GM13976 (cell line): ENCODE results near the gene TMEM109.

Experiments used
- DNase-seq: peaks from one replicate; pipeline ENCODE4 v3.0.0; 2012; ENCODE audit warnings: low spot score
- in situ Hi-C: fragments of 300-500 bp; cut with MboI; formaldehyde crosslinking; loops from one replicate; pipeline ENCODE4 v1.12.0; 2022; ENCODE audit warnings: low sequenced_read_pairs, mixed read lengths, inconsistent platforms; ENCODE audit not compliant: unreplicated experiment
- TF ChIP-seq, protein P1 (sequence below): IDR thresholded peaks from 2 replicates; pipeline ENCODE4 v1.5.1; 2012; ENCODE audit warnings: borderline replicate concordance, mild to moderate bottlenecking; ENCODE audit not compliant: insufficient read depth; ENCODE audit errors: extremely low read depth, missing control alignments, control extremely low read depth

The TMEM109 gene, protein sequence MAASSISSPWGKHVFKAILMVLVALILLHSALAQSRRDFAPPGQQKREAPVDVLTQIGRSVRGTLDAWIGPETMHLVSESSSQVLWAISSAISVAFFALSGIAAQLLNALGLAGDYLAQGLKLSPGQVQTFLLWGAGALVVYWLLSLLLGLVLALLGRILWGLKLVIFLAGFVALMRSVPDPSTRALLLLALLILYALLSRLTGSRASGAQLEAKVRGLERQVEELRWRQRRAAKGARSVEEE

DNA sequence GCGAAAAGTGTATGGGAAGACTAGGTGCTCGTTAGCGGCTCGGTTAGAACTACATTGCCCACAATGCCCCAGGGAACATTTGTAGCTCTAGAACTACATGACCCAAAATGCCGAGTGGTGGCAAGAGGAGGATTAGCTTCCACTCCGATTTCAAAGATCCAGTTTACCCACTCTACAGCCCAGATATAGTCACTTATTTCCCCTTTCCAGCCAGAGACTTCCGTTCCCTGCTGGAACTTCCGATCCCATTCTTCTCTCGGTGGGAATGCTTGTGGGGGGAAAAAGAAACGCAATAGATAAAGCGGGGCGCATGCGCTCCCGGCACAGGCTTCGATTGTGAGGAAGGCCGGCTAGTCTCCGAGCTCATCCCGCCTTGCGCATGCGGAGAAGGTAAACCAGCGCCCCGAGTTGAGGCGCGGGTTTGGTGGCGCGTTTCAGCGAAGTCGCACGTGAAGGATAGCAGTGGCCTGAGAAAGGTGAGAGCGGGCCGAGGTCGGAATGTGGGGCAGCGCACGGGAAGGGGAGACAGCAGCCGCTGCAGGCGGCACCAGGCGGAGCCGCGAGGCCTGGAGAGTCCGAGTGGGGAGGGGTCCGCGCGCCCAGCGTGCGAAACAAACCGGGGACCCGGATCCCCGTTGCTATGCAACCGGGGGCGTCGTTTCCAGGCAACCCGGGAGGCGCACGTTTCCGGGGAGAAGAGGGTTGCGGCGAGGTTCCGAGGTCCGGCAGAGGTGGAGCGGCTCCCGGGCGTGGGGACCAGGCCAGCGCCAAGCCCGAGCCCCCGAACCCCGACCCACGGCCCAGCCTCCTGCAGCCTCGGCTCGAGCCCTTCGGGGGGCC lies at the start of gene TMEM109:
TSS of gene TMEM109 (plus strand) at position 366 of the 840 bp plus-strand sequence. CDS start 5,536 bp downstream, outside the sequence.
- in situ Hi-C loops: no loop called here
- DNase-seq: peak; percentile 92
- TF ChIP-seq, protein P1, sequence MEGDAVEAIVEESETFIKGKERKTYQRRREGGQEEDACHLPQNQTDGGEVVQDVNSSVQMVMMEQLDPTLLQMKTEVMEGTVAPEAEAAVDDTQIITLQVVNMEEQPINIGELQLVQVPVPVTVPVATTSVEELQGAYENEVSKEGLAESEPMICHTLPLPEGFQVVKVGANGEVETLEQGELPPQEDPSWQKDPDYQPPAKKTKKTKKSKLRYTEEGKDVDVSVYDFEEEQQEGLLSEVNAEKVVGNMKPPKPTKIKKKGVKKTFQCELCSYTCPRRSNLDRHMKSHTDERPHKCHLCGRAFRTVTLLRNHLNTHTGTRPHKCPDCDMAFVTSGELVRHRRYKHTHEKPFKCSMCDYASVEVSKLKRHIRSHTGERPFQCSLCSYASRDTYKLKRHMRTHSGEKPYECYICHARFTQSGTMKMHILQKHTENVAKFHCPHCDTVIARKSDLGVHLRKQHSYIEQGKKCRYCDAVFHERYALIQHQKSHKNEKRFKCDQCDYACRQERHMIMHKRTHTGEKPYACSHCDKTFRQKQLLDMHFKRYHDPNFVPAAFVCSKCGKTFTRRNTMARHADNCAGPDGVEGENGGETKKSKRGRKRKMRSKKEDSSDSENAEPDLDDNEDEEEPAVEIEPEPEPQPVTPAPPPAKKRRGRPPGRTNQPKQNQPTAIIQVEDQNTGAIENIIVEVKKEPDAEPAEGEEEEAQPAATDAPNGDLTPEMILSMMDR: no peak

DNA sequence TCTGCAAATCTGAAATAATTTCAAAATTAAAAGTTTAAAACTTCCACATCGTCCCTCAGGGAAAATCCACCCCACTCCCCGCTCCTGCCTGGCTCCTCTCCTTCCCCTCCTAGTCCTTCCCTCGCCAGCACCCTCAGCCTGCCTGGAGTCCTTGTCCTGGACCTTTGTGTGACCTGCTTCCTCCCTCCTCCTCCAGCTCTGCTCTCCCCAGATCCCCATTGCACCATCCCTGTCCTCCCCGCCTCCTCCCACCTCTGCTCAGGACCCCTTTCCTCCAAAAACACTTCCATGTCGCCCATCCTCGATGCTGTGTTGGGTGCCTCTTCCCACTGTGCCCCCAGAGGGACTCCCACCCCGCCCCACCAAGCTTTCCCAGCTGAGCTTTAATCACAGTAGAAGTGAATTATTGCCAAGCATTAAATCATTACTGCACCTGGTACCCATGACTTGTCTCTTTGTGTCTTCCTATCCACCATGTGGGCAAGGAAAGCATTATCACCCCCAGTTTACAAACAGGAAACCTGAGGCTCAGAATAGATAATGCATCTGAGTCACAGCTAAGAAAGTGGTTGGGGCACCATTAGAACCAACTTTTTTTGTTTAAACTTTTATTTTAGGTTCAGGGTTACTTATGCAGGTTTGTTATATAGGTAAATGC lies 49.0 kb upstream of the TMEM109 start:
- no peak for DNase-seq

DNA sequence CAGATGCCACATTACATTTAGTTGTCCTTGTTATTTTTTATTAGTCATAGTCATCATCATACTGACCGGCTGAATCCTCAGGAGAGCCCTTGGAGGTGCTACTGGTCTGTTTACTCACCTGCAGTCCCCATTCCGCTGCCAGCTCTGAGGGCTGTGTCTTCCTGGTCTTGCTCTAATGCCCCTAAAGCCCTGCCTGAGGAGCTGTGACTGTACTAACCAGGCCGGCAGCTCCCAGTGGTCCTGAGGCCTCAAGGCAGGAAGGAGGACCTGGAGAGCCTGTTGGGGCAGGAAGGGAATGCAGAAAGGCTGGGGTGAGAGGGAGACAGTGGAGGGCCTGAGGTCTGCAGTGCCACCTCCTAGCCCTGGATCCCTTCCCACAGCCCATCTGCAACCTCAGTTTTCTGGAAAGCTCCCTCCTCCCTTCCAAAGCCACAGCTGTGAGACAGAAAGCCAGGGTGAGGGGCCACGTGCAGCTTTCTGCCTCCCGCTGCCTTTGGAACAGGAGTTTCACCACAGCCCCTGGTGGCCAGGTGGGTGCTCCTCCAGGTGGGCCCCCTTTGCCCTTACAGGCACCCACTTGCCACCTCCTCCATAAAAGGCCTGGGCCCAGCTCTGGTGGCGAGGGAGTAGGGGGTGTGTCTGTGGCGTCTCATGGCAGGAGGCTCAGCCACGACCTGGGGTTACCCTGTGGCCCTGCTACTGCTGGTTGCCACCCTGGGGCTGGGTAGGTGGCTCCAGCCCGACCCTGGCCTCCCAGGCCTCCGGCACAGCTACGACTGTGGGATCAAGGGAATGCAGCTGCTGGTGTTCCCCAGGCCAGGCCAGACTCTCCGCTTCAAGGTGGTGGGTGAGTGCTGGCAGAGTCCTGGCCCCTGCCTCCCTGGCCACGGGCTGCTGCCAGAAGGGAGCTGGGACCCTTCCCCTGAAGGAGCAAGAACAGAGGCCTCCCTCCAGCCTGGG lies 46.8 kb upstream of the TMEM109 start, which contains the start of gene ZP1:
TSS of gene ZP1 (plus strand) at position 632 of the 960 bp plus-strand sequence. CDS start at position 652, 20 bp downstream.
- no peak for DNase-seq
- TF ChIP-seq, protein P1: no peak
- in situ Hi-C loops: no loop called here

More for the DNA sequence above, 49.0 kb upstream of the TMEM109 start:
- TF ChIP-seq, protein P1: no peak
- in situ Hi-C loops: no loop called here

DNA sequence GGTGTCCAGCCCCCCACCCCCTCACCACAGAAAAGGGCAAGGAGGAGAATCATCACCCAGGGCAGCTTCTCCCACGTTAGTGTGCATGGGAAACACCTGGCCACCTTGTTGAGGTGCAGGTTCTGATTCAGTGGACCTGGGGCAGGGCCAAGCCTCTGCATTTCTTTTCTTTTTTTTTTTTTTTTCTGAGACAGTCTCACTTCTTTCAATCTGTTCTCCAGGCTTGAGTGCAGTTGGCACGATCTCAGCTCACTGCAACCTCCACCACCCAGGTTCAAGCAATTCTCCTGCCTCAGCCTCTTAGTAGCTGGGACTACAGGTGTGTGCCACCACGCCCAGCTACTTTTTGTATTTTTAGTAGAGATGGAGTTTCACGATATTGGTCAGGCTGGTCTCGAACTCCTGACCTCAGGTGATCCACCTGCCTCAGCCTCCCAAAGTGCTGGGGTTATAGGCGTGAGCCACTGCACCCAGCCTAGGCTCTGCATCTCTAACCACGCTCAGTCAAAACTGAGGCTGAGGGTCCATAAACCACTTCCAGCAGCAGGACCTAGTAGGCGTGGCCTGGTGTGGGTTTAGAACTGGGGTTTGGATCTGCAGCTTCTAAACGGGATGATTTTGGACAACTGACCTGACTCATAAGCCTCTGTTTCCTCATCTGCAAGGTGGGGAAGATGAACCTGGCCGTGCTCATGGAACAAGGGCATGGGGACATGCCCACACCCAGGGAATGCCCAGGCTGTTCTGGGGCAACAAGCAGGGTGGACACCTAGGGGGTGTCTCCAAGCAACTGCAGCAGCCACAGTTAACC lies 45.9 kb upstream of the TMEM109 start:
- no peak for DNase-seq
- in situ Hi-C loops: no loop called here
- TF ChIP-seq, protein P1: no peak

DNA sequence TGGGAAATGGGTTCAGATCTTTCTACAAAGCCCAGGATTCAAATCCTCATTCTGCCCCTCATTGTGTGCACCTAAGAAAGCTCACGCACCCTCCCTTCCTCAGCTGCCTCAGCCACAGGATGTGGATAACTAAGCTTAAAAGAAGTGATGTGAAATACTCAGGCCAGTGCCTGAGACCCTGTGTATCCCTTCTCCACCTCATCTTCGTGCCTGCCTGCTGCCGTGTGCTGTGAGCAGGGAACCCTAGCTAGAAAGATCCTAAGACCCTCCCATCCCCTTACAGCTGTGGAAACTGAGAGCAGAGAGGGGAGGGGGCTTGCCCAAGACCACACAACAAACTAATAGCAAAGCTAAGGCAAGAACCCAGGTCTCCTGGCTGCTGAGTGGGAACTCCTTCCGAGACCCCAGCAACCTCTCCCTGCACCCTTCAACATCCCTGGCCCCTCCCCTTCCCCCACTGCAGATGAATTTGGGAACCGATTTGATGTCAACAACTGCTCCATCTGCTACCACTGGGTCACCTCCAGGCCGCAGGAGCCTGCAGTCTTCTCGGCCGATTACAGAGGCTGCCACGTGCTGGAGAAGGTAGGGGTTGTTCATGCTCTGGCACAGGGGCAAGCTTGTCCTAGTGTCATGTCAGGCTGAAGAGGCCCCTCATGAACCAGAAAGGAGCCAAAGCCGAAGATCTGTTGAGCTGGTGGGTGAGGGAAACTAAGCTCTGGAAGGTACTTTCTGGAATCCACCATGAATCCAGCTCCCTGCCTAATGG lies 45.1 kb upstream of the TMEM109 start:
- no peak for DNase-seq
- TF ChIP-seq, protein P1: no peak
- in situ Hi-C loops: no loop called here
